SK-N-SH (cell line): ENCODE measurements around the gene ZFHX3.

Experiments
- GATA2 ChIP-seq: sonication (generic); formaldehyde crosslinking; IDR thresholded peaks from 2 replicates; pipeline ENCODE4 v1.5.0; 2020; ENCODE audit warnings: mild to moderate bottlenecking, missing genetic modification reagents
- MXI1 ChIP-seq: IDR thresholded peaks from 2 replicates; pipeline ENCODE4 v1.6.1; 2012; ENCODE audit warnings: mild to moderate bottlenecking, low read depth, low read length, improper control_type of control experiment
- NRF1 ChIP-seq: IDR thresholded peaks from 2 replicates; pipeline ENCODE4 v1.6.1; 2012; ENCODE audit warnings: low read depth, mild to moderate bottlenecking, low read length
- POLR2AphosphoS5 ChIP-seq: IDR thresholded peaks from 2 replicates; pipeline ENCODE4 v1.6.1; 2012; ENCODE audit warnings: low read depth, low read length
- TAF1 ChIP-seq: IDR thresholded peaks from 2 replicates; pipeline ENCODE4 v1.6.1; 2012; ENCODE audit warnings: low read depth, mild to moderate bottlenecking, low read length, moderate library complexity, borderline replicate concordance
- YY1 ChIP-seq: IDR thresholded peaks from 2 replicates; pipeline ENCODE4 v1.4.0; 2012; ENCODE audit warnings: low read depth, mild to moderate bottlenecking
- TF ChIP-seq, protein P1 (sequence below): IDR thresholded peaks from 2 replicates; pipeline ENCODE4 v1.4.0; 2012; ENCODE audit warnings: low read depth
- TF ChIP-seq, protein P2 (sequence below): IDR thresholded peaks from 2 replicates; pipeline ENCODE4; 2012
- TF ChIP-seq, protein P3 (sequence below): fragments of 200-600 bp; sonication (generic); IDR thresholded peaks from 2 replicates; pipeline ENCODE4 v1.6.1; 2017; ENCODE audit warnings: antibody characterized with exemption, mild to moderate bottlenecking, moderate library complexity
- TF ChIP-seq, protein P4 (sequence below): IDR thresholded peaks from 2 replicates; pipeline ENCODE4 v1.6.1; 2012; ENCODE audit warnings: mild to moderate bottlenecking, low read depth, low read length, moderate library complexity

DNA sequence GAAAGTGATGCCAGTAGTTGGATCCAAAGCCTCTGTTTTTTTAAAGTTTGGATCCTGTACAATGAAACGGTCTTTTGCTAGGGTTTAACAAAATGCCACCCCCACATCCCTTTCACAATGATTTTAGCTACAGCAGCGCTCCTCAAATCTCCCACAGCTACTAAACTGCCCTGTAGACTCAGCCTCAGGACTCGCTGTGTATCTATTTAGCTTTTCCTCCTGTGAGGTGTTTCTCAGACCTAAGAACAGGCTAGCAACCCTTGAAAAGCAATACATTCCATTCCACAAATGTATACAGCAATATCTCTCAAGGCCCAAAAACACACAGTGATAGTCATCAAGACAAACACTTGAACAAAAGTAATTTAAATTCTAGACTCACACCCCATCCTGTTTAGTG, 206.4 kb downstream of the ZFHX3 start:
- TF ChIP-seq GATA2 (CRISPR knock-in tag) (no peak), YY1 (no peak), TAF1 (no peak), MXI1 (no peak), POLR2AphosphoS5 (no peak), NRF1 (no peak)
- TF ChIP-seq, protein P1, sequence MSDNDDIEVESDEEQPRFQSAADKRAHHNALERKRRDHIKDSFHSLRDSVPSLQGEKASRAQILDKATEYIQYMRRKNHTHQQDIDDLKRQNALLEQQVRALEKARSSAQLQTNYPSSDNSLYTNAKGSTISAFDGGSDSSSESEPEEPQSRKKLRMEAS: no peak
- TF ChIP-seq, protein P2, sequence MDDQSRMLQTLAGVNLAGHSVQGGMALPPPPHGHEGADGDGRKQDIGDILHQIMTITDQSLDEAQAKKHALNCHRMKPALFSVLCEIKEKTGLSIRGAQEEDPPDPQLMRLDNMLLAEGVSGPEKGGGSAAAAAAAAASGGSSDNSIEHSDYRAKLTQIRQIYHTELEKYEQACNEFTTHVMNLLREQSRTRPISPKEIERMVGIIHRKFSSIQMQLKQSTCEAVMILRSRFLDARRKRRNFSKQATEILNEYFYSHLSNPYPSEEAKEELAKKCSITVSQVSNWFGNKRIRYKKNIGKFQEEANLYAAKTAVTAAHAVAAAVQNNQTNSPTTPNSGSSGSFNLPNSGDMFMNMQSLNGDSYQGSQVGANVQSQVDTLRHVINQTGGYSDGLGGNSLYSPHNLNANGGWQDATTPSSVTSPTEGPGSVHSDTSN: no peak
- TF ChIP-seq, protein P3, sequence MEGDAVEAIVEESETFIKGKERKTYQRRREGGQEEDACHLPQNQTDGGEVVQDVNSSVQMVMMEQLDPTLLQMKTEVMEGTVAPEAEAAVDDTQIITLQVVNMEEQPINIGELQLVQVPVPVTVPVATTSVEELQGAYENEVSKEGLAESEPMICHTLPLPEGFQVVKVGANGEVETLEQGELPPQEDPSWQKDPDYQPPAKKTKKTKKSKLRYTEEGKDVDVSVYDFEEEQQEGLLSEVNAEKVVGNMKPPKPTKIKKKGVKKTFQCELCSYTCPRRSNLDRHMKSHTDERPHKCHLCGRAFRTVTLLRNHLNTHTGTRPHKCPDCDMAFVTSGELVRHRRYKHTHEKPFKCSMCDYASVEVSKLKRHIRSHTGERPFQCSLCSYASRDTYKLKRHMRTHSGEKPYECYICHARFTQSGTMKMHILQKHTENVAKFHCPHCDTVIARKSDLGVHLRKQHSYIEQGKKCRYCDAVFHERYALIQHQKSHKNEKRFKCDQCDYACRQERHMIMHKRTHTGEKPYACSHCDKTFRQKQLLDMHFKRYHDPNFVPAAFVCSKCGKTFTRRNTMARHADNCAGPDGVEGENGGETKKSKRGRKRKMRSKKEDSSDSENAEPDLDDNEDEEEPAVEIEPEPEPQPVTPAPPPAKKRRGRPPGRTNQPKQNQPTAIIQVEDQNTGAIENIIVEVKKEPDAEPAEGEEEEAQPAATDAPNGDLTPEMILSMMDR: no peak
- TF ChIP-seq, protein P4, sequence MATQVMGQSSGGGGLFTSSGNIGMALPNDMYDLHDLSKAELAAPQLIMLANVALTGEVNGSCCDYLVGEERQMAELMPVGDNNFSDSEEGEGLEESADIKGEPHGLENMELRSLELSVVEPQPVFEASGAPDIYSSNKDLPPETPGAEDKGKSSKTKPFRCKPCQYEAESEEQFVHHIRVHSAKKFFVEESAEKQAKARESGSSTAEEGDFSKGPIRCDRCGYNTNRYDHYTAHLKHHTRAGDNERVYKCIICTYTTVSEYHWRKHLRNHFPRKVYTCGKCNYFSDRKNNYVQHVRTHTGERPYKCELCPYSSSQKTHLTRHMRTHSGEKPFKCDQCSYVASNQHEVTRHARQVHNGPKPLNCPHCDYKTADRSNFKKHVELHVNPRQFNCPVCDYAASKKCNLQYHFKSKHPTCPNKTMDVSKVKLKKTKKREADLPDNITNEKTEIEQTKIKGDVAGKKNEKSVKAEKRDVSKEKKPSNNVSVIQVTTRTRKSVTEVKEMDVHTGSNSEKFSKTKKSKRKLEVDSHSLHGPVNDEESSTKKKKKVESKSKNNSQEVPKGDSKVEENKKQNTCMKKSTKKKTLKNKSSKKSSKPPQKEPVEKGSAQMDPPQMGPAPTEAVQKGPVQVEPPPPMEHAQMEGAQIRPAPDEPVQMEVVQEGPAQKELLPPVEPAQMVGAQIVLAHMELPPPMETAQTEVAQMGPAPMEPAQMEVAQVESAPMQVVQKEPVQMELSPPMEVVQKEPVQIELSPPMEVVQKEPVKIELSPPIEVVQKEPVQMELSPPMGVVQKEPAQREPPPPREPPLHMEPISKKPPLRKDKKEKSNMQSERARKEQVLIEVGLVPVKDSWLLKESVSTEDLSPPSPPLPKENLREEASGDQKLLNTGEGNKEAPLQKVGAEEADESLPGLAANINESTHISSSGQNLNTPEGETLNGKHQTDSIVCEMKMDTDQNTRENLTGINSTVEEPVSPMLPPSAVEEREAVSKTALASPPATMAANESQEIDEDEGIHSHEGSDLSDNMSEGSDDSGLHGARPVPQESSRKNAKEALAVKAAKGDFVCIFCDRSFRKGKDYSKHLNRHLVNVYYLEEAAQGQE: no peak
